Globus pallidus (tissue), 1 donor: ENCODE measurements around the gene CALM1.

Experiments
- DNase-seq: peaks from one replicate; pipeline ENCODE4 v3.0.0-alpha.2; 2015; ENCODE audit warnings: low spot score

The CALM1 gene

GRCh38 chr14:90409209-90409730 lies 12.4 kb downstream of the CALM1 start:
- peak; percentile 47 for DNase-seq

DNA sequence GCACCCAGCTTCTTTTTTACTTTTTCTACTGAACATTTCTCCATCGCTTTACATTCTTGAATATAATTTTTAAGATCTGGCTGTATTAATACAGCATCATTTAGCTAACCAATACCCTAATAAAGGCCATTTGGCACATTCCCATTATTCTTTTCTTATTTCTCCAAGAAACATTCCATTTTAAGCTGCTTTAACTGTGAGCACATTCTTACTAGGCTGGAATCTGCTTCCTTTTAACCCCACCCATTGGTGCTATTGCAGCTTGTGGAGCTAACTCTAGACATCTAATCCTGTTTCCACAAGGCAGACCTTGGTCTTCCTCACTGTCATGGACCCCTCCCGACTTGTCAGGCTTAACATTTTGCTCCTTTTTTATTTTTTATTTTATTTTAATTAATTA lies 15.2 kb downstream of the CALM1 start:
- no peak for DNase-seq

GRCh38 chr14:90416720-90417119 lies 19.9 kb downstream of the CALM1 start:
- DNase-seq: no peak

GRCh38 chr14:90418053-90418452 lies 21.2 kb downstream of the CALM1 start:
- no peak for DNase-seq

DNA sequence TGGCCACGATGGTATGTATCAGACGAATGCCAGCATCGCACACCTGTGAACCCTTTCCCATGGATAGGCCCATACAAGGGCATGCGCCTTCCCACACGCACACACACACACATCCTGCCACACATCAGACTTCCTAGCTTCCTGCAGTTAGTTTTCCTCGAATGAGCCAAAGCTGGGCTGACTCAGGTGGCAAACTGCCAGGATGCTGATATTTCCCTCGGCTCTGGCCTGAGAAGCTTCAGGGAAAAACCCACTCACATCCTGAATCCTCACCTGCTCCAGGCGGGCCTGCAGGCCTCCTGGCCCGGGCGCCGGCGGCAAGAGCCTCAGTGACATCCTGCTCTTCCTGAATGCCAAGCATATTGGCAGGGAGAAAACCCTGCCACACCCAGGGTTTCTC lies 22.4 kb downstream of the CALM1 start:
- no peak for DNase-seq

DNA sequence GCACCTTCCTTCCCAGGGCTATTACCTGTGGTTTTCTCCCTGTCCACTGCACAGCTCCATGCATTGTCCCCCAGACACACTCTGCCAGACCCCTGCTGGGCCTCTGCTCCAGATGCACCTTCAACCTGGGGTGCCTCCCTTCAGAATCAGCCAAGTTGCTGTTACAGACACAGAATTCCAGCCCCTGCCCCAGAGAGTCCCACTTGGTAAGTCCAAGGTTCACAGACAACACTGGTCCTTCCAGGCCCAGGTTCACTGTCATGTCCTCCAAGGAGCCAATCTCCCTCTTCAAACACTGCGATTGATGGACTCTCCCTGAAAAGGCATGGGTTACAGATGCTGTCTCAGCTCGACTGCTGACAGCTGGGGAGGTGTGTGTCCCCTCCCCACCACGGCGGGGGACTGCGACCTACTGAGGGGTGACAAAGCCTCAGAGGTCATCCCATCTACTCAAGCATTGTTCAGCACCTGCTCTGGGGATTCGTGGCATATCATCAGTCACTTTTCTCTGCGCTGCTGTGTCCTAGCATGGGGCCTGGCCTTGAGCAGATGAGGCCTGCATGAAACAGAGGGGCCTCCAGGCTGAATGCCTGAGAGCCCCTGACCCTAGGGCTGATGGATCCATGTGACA lies 24.3 kb downstream of the CALM1 start:
- DNase-seq: no peak

- no peak for DNase-seq
These were observed 24.8 kb downstream of the CALM1 start for GRCh38 chr14:90421632-90422020.

DNA sequence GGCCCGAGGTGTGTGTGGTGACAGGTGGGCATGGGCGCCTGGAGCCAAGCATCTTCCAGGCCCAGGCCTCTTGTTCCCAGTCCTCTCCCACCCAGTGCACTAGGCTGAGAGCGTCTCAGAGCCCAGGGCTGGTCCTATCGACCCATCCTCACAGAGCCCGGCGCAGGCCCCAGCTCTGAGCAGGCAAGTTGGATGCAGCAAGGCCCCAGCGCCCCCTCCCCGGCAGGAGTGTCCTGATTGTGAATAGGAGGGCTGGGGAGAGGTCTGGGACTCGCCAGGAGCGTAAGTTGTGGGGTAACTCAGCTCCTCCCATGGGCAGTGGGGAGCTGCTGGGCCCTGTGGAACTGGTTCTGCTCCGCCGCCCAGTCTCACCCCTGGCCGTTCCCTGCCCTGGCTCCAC lies 26.3 kb downstream of the CALM1 start:
- DNase-seq: no peak

- DNase-seq: no peak
These were observed 27.2 kb downstream of the CALM1 start for GRCh38 chr14:90424075-90424474.

DNA sequence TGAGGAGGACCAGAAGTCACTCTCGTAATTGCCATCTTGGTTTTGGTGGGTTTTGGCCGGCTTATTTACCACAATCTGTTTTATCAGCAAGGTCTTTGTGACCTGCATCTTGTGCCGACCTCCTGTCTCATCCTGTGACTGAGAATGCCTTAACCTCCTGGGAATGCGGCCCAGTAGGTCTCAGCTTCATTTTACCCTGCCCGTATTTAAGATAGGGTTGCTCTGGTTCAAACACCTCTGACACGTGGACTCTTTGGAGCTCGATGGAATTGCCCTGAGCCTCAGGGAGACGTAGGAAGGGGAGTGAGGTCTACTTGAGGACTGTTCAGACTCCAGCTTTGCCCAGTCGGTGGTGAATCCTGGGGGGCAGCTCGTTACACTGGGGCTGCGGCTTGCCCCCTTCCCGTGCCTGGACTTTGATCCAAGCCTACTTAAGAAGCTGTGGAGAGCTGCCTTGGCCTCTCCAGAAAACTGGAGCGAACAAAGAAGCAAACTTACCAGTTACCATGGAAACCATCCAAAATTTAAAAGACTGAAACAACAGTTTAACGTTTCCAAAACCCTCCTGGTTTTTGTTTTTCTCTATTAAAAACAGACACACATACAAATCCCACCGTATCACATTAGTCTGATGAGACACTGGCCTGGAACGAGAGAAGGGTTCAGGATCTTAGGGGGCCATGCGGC lies 28.0 kb downstream of the CALM1 start:
- no peak for DNase-seq

GRCh38 chr14:90425373-90425879 lies 28.6 kb downstream of the CALM1 start:
- no peak for DNase-seq

- DNase-seq: no peak
These were observed 29.3 kb downstream of the CALM1 start for GRCh38 chr14:90426031-90426540.

- DNase-seq: no peak
These were observed 29.8 kb downstream of the CALM1 start for GRCh38 chr14:90426663-90427062.

DNA sequence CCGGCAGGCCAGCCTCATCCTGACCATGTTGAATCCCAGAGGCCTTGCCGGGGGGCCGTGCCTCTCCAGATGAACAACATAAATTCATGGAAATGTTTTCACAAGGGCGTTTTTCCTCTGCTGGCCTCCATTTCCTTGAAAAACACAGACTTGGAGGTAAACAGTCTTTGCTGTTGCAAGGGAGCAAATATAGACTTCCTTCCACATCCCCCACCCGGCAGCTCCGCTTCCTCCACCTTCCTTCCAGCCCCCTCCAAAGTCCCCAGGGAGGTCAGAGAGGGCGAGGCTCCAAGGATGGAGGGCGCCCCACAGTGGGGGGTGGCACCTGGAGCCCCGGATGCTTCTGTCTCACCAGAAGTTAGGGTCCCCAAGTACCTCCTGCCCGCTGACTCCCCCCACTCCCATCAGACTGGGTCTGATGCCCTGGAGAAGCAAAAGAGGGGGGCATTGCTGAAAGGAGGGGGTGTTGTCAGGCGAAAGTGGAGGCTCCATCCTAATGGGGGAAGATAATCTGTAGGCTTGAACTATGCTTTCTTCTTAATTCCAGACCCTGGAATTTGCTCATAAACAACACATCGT lies 31.1 kb downstream of the CALM1 start:
- no peak for DNase-seq

DNA sequence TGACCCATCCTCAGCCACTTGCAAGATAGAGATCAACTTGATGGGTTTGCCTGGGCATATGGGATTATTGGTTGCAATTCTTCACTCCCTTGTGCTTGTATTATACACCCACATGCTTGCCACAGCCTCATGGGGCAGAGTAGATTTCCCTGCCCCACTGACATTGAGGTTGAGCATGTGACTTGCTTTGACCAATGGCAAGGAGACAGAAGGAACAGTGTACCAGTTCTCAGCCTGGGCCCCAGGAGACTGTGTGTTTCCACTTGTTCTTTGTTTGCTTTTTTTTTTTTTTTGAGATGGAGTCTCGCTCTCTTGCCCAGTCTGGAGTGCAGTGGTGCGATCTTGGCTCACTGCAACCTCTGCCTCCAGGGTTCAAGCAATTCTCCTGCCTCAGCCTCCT lies 31.8 kb downstream of the CALM1 start:
- DNase-seq: no peak

GRCh38 chr14:90429236-90429635 lies 32.4 kb downstream of the CALM1 start:
- no peak for DNase-seq

DNA sequence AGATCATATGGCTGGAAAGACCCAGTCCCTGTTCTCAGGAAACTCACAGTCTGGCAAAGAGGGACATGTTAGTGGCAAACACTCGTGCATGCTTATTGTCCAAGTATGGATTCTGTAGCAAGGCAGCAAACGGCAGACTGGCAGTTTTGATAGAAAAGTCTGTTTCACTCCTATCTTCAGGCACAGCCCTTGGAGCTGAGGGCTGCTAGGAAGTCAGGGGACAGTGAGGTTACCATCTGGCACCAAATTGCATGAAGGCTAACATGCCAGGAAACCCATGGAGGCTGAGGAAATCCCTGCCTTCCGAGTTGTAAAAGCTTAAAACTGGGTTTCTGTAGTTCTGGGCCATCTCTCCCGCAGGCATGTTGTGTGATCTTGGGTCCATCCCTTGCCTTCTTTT lies 32.9 kb downstream of the CALM1 start:
- no peak for DNase-seq

- DNase-seq: no peak
These were observed 37.7 kb downstream of the CALM1 start for GRCh38 chr14:90434370-90435020.

- DNase-seq: no peak
These were observed 42.0 kb downstream of the CALM1 start for GRCh38 chr14:90438841-90439240.

DNA sequence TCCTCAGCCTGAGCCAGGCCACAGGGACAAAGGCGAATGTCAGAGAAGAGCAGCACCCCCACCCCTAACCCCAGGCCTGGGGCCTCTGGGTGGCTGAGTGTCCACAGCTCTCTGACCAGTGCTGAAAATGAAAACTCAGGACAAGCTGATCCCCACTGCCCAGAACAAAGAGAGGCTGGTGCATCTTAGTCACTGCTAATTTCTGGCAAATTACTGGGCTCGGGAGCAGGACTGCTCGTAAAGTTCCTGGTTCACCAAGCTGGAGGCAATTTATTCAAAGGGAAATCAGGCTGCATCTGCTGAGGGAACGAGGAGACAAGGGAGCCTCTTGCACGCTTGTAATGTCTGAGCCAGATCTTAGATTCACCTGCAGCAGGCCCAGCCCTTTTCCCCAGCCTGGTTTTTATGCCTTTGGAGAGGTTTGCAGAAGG lies 43.2 kb downstream of the CALM1 start:
- no peak for DNase-seq

GRCh38 chr14:90440592-90440991 lies 43.8 kb downstream of the CALM1 start:
- DNase-seq: no peak

DNA sequence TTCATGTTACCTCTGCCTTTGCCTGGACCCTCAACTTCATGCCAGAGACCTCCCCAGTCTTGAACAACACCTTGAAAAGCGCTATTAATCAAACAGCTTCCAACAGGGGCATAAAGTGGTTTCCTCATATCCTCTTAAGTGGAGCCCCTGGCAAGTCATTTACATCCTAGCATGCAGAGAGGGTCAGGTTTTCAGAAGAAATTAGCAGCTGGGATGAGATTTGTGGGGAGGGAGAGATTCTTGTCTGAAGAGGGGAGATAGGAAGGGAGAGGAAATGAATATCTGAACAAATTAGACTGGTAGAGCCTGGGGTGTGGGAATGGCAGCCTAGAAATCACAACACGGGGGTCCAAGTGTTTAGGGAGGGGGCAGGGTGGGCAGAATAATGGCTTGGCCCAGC lies 45.6 kb downstream of the CALM1 start:
- no peak for DNase-seq
